MCF 10A (cell line): ENCODE measurements around the gene SSBP1. TPM values are rescaled to one million over a fixed set of nuclear protein-coding genes. Genes with fewer than 3 reads are reported as not detected.
A peak's percentile ranks its signal among the peaks of the same experiment; 100 is the strongest.
"Not testable (repeated sequence)": the region's sequence is repeated elsewhere in the genome, so short reads cannot be mapped to it uniquely, and the experiment has no call there.

Source experiments
- BruUV-seq: library from RNA; stranded (reverse); fragments of 400-500 nt; replicated peaks from 2 replicates; lab custom pipeline; 2021; lab: Mats Ljungman, UMichigan
- CTCF ChIA-PET: fragments of 300-600 bp; sonication (Branson Sonifier 250); formaldehyde crosslinking; extraction: SDS; loops from one replicate; lab custom pipeline; 2021; ENCODE audit warnings: antibody characterized with exemption, inconsistent platforms; lab: Yijun Ruan, JAX
- POLR2A ChIA-PET: fragments of 300-600, 350-650 bp; sonication (Branson Sonifier 250); formaldehyde crosslinking; extraction: SDS; loops from one replicate; lab custom pipeline; 2020; ENCODE audit warnings: antibody characterized with exemption, inconsistent platforms; lab: Yijun Ruan, JAX
- DNase-seq: peaks from one replicate; pipeline ENCODE4 v3.0.0-alpha.2; 2018; ENCODE audit not compliant: unreplicated experiment
- H3K27ac Mint-ChIP-seq: one replicate; pipeline ENCODE4 v1.8.0; 2022; ENCODE audit warnings: mild to moderate bottlenecking, low read depth, mixed read lengths; ENCODE audit not compliant: unreplicated experiment
- H3K27me3 Mint-ChIP-seq: one replicate; pipeline ENCODE4 v1.8.0; 2022; ENCODE audit warnings: mixed read lengths; ENCODE audit not compliant: insufficient read depth, unreplicated experiment
- H3K36me3 Mint-ChIP-seq: one replicate; pipeline ENCODE4 v1.8.0; 2022; ENCODE audit warnings: mild to moderate bottlenecking, moderate library complexity, mixed read lengths; ENCODE audit not compliant: insufficient read depth, unreplicated experiment
- H3K4me1 Mint-ChIP-seq: one replicate; pipeline ENCODE4 v1.8.0; 2022; ENCODE audit warnings: mixed read lengths; ENCODE audit not compliant: insufficient read depth, unreplicated experiment
- H3K4me3 Mint-ChIP-seq: one replicate; pipeline ENCODE4 v1.8.0; 2022; ENCODE audit warnings: mild to moderate bottlenecking, moderate library complexity, mixed read lengths; ENCODE audit not compliant: unreplicated experiment
- H3K9me3 Mint-ChIP-seq: one replicate; pipeline ENCODE4 v1.8.0; 2022; ENCODE audit warnings: mixed read lengths; ENCODE audit not compliant: unreplicated experiment
- CTCF ChIP-seq: fragments of 200-600 bp; IDR thresholded peaks from one replicate; pipeline ENCODE4 v1.8.0; 2022; ENCODE audit warnings: antibody characterized with exemption, mild to moderate bottlenecking; ENCODE audit not compliant: unreplicated experiment
- intact Hi-C: fragments of 100-400 bp; cut with micrococcal nuclease; formaldehyde crosslinking; loops from 2 replicates; pipeline ENCODE4 v1.14.1; 2022
- total RNA-seq: library from RNA; stranded (reverse); gene quantifications from 2 replicates; pipeline ENCODE4 v1.2.3, GENCODE V29; 2022

Gene SSBP1
- total RNA-seq, 1 experiment from 2014 or later = 269 TPM

GRCh38 chr7:141752634-141753033 is 14.5 kb downstream of the SSBP1 start:
- Mint-ChIP-seq H3K4me1 (no peaks in the 10 kb centered on the region), H3K27me3 (no peaks in the 10 kb centered on the region), H3K27ac (no peak overlapping the region), H3K4me3 (no peak overlapping the region), H3K36me3 (peaks cover 95% of the 10 kb centered on the region), H3K9me3 (no peaks in the 10 kb centered on the region)
- POLR2A ChIA-PET = no interaction called here
- DNase-seq = no peak
- CTCF ChIA-PET = no interaction called here
- peak; percentile 66 for TF ChIP-seq CTCF
- intact Hi-C loops = loop anchor here (1.0 to 5.0 kb wide), 2 partner anchors 14 to 225 kb away; partner anchors contain the start of gene SSBP1
- BruUV-seq = TSS peak; percentile 1

- peaks cover 95% of the 10 kb centered on the region for H3K36me3 Mint-ChIP-seq
- intact Hi-C loops = loop anchor here (5.0 kb wide), 1 partner anchor 222 kb away; no protein-coding TSS in a partner anchor
- H3K4me3 Mint-ChIP-seq = no peak overlapping the region
- H3K27ac Mint-ChIP-seq = no peak overlapping the region
- peak; percentile 39 for TF ChIP-seq CTCF
- BruUV-seq = no TSS peak
- DNase-seq = peak; percentile 53
- POLR2A ChIA-PET = interaction anchor here (1.0 kb wide), 1 partner anchor 15 kb away, joined by 3 read pairs; no protein-coding TSS in a partner anchor
- CTCF ChIA-PET = interaction anchor here (0.6 to 2.0 kb wide), 5 partner anchors 10 to 217 kb away, joined by 3 to 13 read pairs (median 4); partner anchors contain the start of gene SSBP1
- H3K4me1 Mint-ChIP-seq = no peaks in the 10 kb centered on the region
- H3K9me3 Mint-ChIP-seq = no peaks in the 10 kb centered on the region
- H3K27me3 Mint-ChIP-seq = no peaks in the 10 kb centered on the region
Observed at GRCh38 chr7:141754939-141755338, 16.8 kb downstream of the SSBP1 start.

- Mint-ChIP-seq H3K4me1 (no peaks in the 10 kb centered on the region), H3K27me3 (no peaks in the 10 kb centered on the region), H3K36me3 (peaks cover 44% of the 10 kb centered on the region), H3K9me3 (no peaks in the 10 kb centered on the region), H3K4me3 (no peak within 1 kb of the TSS), H3K27ac (no peak within 1 kb of the TSS)
- no peak for DNase-seq
- intact Hi-C loops = no loop called here
- POLR2A ChIA-PET = interaction anchor here (1.0 kb wide), 1 partner anchor 25 kb away, joined by 3 read pairs; the partner anchor contains the start of gene SSBP1
- TF ChIP-seq CTCF = no peak
- CTCF ChIA-PET = interaction anchor here (0.6 to 2.9 kb wide), 4 partner anchors 10 to 158 kb away, joined by 3 to 7 read pairs (median 4); no protein-coding TSS in a partner anchor
- no TSS peak for BruUV-seq
Observed at GRCh38 chr7:141763797-141764196, 25.6 kb downstream of the SSBP1 start, which contains the start of gene TAS2R3. TAS2R3 (plus strand) TSS chr7:141764097; CDS start chr7:141764159, 62 bp downstream.

- H3K9me3 Mint-ChIP-seq, H3K4me3 Mint-ChIP-seq, intact Hi-C loops, BruUV-seq, H3K27me3 Mint-ChIP-seq, DNase-seq, H3K4me1 Mint-ChIP-seq, H3K27ac Mint-ChIP-seq: not testable (repeated sequence)
- ChIA-PET POLR2A (interaction anchor here (0.9 kb wide), 1 partner anchor 16 kb away, joined by 5 read pairs; no protein-coding TSS in a partner anchor), CTCF (interaction anchor here (0.7 to 3.6 kb wide), 2 partner anchors 16 to 133 kb away, joined by 3 to 17 read pairs; no protein-coding TSS in a partner anchor)
- peaks cover 11% of the 10 kb centered on the region for H3K36me3 Mint-ChIP-seq
Observed at GRCh38 chr7:141770083-141770583, 32.0 kb downstream of the SSBP1 start.
